Body of pancreas (tissue), 4 donors: ENCODE results near the gene DIDO1.

Experiments used
- CTCF ChIP-seq, 7 experiments: fragments of 450-650 bp in 4 of 7; fragments of 200-600 bp in 3 of 7; sonication (generic) in 3 of 7; IDR thresholded peaks; one replicate each; pipeline ENCODE4 v1.5.1; 2016 to 2019; ENCODE audit warnings: antibody characterized with exemption in 7 of 7
- POLR2A ChIP-seq, 3 donors: fragments of 450-650 bp; IDR thresholded peaks; one replicate each; pipeline ENCODE4 v1.6.1; 2016; ENCODE audit warnings: antibody characterized with exemption in 3 of 3, mild to moderate bottlenecking in 2 of 3

- TF ChIP-seq CTCF (IDR thresholded peaks at IDR 0.05) (no peak), POLR2A (IDR thresholded peaks at IDR 0.05) (no peak)
Observed at GRCh38 chr20:62935968-62936585, 9.8 kb upstream of the DIDO1 start.
